Left ventricle myocardium superior (tissue), 1 donor: ENCODE data around the gene MAP4. TPM values are rescaled to one million over a fixed set of nuclear protein-coding genes. Genes with fewer than 3 reads are reported as not detected.
"Not testable (repeated sequence)": the region's sequence is repeated elsewhere in the genome, so short reads cannot be mapped to it uniquely, and the experiment has no call there.

Experiments used
- ATAC-seq: fragments of 200-7000 bp; cut with Tn5 transposase; one replicate; pipeline ENCODE4 v1.9.1; 2020; ENCODE audit warnings: mild to moderate bottlenecking, moderate library complexity
- DNase-seq: peaks from one replicate; pipeline ENCODE4 v3.0.0-alpha.2; 2020
- intact Hi-C: fragments of 100-400 bp; cut with micrococcal nuclease; formaldehyde crosslinking; loops from one replicate; pipeline ENCODE4 v1.11.0; 2022
- total RNA-seq: library from RNA; stranded (reverse); fragmentation: NEBNext Ultra II Directional; extraction: Animal tissue kit (Norgen Biotek cat#: 25700); gene quantifications from one replicate; pipeline ENCODE4 v1.2.1, GENCODE V29; 2021
- donor health status: DM: no; HTN: yes; CAD: no; lungs with severe emphysema.

MAP4 gene
- total RNA-seq, 1 donor from 2014 or later = 680 TPM

DNA sequence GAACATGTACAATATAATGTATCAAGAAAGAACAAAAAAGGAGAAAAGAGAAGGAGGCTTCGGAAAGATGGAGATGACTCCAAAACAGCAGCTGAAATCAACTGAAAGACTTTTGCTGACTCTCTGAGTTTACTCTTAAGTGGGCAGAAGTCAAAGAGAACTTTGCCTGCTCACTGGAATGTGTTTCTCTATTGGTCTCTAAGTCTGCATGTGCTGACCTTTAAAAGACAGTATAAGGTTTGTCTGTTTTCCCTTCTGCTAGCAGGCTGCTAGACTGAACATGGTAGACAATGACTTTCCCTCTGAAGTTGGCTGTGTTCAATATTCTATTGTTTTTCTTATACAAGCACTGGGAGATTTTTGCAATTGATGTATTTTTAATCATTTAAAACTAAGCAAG lies 7.2 kb upstream of the MAP4 start:
- intact Hi-C loops = no loop called here
- ATAC-seq (peak; percentile 69), DNase-seq (no peak)

DNA sequence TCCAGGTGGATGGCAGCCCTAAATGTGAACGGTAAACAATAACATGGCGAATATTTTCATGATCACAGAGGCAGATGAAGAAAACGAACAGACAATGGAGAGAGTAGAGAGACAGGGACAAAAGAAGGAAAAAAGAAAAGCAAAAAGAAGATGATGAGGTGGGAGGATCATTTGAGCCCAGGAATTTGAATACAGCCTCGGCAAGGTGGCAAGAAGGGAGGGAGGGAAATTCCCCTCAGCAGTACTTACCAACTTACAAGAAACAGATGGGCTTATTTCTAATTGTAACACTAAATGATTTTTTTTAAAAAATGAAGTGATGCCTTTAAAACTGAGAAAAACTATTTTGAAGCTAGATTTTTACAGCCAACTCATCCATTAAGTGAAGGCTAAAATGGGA lies 6.0 kb upstream of the MAP4 start:
- ATAC-seq (no peak), DNase-seq (no peak)
- intact Hi-C loops = no loop called here

DNA sequence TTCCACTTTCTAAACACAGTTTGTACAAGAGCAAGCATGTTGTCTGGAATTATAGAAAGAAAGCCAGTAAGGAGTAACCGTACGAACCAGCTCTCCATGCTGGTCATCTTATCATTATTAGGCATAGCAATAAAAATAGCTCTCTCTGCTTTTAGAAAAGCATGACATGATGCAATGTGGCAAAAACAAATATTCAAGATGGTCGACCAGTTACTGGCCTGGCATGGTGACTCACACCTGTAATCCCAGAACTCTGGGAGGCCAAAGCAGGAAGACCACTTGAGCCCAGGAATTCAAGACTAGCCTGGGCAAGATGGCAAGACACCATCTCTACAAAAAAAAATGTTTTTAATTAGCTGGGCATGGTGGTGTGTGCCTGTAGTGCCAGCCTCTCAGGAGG lies 2.6 kb upstream of the MAP4 start:
- peak; percentile 50 for ATAC-seq
- DNase-seq = no peak
- intact Hi-C loops = no loop called here

DNA sequence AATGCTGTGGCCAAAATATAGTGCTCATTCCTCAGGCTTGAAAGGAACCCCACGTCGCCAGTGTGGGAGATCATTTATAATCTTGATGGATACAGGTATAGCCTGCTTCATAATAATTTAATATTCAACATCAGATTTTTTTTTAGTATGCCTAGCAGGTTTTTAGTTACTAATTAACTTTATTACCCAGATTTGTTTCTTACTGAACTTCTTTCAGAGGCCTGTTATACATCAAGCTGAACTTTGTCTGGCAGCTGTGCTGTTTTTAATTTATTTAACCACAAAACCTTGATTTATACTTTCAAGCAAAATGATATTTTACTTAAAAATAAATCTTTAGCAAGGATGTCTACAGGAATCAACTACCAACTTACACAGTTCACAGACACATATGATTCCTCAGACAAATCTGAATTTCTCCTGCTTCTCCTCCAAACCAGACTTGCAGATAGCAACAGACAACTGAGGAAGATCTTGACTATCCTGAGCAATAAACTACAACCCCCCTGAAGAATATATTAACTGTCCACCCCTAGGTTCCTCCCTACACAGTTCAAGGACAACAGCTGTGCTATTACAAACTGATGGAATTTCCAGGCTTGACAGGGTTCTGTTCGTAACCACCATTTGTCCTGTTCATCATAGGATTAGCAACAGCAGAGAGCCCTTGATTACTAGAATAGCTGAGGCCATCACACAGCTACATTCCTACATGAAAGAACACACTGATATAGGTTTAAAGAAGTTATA lies 610 bp downstream of the MAP4 start:
- peak; percentile 3 for ATAC-seq
- intact Hi-C loops = no loop called here
- no peak for DNase-seq

DNA sequence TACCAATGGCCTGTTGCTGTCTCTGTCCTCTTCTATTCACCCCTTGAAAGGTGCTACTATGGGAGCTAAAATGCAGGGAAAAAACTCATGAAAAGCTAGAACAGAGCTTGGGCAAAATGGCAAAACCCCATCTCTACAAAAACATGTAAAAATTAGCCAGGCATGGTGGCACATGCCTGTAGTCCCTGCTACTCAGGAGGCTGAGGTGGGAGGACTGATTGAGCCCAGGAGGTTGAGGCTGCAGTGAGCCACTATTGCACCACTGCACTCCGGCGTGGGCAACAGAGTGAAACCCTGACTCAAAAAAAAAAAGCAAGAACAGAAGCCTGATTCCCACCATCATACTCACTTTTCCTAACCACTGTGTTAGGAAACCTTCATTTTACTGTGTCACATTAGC lies 1.9 kb downstream of the MAP4 start:
- no peak for DNase-seq
- ATAC-seq = no peak
- intact Hi-C loops = no loop called here

DNA sequence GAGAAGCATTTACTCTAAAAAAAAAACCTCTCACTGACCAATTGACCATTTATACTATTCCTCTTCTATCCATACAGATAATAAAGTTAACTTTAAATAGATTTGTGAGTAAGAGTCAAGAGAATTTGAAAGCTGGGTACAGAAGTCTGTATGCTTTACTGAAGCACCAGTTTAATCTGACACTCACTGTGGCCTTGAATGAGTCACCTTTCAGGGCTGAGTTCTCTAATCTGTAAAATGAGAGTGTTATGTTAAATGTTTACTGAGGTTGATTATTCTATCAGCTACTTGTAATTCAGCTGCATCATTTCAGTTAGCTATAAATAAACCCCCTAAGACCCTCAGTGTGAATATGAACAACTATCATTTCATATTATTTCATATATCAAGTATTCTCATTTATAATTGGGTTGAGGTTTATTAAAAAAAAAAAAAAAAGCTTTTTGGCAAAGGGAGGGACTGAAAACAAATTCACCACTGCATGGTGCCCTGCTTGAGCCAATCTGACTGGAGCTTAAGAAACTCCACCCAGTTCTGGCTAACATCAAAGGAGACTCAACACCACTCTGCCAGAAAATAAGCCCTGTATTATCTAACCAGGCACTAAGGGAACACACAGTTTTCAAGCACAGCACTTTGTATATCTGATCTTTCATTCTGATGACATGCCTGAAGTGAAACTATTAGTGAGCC lies 2.8 kb downstream of the MAP4 start:
- intact Hi-C loops = no loop called here
- ATAC-seq (peak; percentile 89), DNase-seq (no peak)

DNA sequence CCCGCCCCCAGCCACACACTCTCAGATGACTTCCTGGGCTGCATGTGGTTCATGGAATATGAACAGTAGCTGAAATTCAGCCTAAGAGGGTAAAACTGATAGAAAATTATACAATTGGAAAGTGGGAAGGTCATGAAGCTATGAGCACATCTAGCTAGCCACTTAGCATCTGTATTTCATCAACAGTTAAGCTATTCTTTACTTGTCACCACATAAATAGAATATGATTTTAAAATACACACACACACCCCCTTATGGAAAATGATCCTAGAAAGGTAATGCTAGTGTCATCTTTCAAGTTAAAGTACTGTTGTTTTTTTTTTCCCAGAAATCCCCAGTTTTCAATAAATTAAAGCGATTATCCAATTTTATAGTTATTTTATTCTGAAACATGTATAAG lies 3.6 kb downstream of the MAP4 start:
- DNase-seq = no peak
- intact Hi-C loops = no loop called here
- ATAC-seq = peak; percentile 30

DNA sequence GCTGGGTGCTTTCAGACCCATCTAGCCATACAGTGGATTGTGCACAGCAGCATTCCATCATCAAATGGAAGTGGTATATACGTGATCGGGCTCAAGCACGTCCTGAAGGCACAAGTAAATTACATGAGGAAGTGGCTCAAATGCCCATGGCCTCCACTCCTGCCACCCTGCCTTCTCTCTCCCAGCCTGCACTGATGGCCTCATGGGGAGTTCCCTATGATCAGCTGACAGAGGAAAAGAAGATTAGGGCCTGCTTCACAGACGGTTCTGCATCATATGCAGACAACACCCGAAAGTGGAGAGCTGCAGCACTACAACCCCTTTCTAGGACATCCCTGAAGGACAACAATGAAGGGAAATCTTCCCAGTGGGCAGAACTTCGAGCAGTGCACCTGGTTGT lies 8.2 kb downstream of the MAP4 start:
- DNase-seq, intact Hi-C loops, ATAC-seq: not testable (repeated sequence)

DNA sequence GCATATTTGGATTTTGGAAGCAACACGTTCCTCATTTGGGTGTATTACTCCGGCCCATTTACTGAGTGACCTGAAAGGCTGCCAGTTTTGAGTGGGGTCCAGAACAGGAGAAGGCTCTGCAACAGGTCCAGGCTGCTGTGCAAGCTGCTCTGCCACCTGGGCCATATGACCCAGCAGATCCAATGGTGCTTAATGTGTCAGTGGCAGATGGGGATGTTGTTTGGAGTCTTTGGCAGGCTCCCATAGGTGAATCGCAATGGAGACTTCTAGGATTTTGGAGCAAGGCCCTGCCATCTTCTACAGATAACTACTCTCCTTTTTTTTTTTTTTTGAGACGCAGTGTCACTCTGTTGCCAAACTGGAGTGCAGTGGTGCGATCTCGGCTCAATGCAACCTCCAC lies 8.9 kb downstream of the MAP4 start:
- DNase-seq, intact Hi-C loops, ATAC-seq: not testable (repeated sequence)

DNA sequence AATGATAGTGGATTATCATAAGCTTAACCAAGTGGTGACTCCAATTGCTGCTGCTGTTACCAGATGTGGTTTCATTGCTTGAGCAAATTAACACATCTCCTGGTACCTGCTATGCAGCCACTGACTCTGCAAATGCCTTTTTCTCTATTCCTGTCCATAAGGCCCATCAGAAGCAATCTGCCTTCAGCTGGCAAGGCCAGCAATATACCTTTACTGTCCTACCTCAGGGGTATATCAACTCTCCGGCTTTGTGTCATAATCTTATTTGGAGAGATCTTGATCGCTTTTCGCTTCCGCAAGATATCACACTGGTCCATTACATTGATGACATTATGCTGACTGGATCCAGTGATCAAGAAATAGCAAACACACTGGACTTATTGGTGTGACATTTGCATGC lies 9.4 kb downstream of the MAP4 start:
- ATAC-seq, DNase-seq, intact Hi-C loops: not testable (repeated sequence)

DNA sequence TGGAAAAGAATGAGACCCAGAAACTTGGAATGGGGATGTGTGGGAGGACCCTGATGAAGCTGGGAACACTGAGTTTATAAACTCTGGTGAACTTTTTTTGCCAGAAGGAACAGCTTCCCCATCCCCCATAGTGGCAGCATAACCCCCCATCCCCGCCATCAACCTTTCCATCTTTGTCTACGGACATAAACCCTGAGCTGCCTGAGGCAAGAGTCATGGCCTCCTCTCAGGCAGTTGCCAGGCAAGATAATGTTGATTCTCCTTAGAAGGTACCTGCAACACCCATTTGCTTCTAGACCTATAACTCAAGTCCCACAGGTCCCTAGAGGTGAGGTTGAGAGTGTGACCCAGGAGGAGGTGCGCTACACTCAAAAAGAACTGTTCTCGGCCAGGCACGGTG lies 11.5 kb downstream of the MAP4 start:
- ATAC-seq (no peak), DNase-seq (no peak)
- intact Hi-C loops = no loop called here

DNA sequence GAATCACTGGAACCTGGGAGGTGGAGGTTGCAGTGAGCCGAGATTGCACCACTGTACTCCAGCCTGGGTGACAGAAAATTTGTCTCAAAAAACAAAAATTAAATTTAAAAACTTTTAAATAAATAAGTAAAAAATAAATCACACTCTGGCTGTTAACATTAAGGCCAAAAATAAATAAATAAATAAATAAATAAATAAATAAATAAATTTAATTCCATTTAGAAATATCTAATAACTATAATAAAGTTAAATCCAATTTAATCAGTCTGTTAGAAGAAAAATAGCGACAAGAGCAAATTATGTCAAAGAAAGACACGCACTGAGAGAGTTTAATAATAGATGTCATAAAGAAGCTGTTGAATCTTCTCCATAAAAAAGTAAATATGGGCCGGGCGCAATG lies 13.4 kb downstream of the MAP4 start:
- no peak for DNase-seq
- ATAC-seq = no peak
- intact Hi-C loops = no loop called here

DNA sequence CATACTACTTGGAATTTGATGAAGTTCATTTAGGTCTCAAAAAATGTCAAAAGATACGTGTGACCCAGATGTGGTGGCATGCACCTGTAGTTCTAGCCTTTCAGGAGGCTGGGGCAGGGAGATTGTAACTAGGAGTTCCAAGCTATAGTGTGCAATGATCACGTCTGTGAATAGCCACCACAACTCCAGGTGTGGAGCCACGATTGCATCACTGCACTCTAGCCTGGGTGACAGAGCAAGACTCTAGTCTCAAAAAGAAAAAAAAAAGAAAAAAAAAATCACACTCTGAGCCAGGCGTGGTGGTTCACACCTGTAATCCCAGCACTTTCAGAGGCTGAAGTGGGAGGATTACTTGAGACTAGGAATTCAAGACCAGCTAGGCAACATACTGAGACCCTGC lies 14.2 kb downstream of the MAP4 start:
- no peak for DNase-seq
- intact Hi-C loops = no loop called here
- no peak for ATAC-seq

DNA sequence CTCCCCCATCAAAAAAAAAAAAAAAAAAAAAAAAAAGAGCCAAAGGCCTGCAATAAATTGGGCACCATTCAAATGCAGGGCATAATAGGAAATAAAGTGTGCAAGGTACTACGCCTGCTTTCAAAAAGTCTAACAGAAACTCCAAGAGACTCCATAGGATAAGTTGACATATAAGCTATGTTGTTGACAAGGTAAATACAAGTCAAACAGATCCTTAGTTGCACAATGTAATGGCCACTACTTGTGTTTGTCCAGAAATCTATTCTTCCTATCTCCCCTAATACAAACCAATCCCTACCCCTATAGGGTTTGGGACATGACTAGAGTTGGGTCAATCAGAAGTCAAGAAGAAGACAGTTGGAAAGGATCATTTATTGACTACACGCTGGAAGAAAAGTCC lies 16.0 kb downstream of the MAP4 start:
- no peak for ATAC-seq
- intact Hi-C loops = no loop called here
- no peak for DNase-seq

DNA sequence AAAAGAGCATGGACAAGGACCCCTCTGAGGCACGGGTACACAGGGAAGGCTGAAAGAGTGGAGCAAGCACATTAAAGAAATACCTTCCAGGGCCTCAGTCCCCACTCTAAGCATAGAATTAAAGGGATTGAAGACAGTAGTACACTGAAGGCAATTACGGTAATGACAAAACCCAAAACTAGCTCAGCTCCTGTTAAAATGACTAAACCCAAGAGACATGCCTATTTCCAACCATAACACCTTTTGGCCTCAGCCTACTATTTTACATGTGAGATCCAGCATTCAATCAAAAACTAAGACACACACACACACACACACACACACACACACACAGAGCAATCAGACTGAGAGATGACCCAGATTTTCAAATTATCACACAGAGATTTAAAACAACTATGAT lies 19.8 kb downstream of the MAP4 start:
- DNase-seq = no peak
- no peak for ATAC-seq
- intact Hi-C loops = no loop called here

DNA sequence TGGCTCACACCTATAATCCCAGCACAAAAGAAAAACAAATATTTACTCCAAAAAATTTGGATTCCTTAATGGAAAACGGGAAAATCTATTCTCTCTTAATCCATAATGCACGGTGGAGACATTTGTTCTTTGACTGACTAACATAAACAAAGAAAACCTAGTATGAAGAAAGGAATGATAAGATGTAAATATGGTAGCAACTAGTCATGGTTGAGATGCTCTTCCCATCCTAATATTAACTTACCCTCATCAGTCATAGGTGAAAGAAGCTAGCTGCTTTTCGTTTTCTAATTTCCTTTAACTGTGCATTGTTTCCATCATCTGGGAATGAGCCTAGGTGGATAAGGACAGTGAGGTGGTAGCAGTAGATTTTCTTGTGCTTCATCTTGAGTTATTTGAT lies 22.0 kb downstream of the MAP4 start:
- intact Hi-C loops = no loop called here
- no peak for DNase-seq
- ATAC-seq = no peak

DNA sequence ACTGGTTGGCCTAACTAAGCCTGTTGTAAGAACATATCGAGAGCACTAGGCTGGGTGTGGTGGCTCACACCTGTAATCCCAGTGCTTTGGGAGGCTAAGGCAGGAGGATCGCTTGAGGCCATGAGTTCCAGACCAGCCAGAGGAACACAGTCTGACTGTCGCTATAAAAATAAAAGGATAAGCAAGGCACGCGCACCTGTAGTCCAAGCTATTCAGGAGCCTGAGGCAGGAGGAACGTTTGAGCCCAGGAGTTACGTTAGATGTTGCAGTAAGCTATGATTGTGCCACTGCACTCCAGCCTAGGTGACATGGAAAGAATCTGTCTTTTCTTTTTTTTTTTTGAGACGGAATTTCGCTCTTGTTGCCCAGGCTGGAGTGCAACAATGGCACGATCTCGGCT lies 24.9 kb downstream of the MAP4 start:
- no peak for ATAC-seq
- DNase-seq = no peak
- intact Hi-C loops = no loop called here

DNA sequence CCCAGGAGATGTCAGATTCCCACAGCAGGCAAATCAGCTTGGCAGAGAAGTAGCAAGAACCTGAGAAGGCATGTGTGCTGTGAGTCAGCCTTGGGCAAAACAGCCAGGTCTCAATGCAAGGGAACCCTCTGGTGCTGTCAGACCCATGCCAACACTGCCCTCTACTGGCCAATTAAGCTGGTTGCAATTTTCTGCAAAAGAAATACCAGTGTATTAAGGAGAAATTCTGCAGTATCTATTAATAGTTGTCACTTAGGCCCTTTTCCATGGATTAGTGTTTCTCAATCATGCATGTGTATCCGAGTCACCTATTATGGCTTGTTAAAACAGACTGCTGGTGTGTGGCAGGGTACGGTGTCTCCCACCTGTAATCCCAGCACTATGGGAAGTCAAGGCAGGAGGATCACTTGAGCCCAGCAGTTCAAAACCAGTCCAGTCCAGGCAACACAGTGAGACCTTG lies 26.2 kb downstream of the MAP4 start:
- ATAC-seq (peak; percentile 92), DNase-seq (peak; percentile 64)
- intact Hi-C loops = loop anchor here (10.0 kb wide), 1 partner anchor 145 kb away; no protein-coding TSS in a partner anchor

DNA sequence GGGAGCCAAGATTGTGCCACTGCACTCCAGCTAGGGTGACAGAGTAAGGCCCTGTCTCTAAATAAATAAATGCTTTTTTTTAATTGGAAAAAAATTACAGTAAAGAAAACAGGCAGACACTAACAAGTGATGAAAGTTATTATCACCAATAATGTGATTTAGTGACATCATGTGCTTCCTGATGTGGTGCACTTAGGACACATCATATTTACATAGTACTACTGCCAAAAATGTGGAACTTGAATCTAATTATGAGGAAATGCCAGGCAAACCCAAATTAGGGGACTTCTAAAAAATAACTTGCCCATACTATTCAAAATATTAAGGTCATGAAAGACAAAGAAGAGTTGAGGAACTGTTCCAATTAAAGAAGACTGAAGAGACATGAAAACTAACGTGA lies 30.8 kb downstream of the MAP4 start:
- ATAC-seq (peak; percentile 8), DNase-seq (no peak)
- intact Hi-C loops = loop anchor here (10.0 kb wide), 1 partner anchor 141 kb away; no protein-coding TSS in a partner anchor

DNA sequence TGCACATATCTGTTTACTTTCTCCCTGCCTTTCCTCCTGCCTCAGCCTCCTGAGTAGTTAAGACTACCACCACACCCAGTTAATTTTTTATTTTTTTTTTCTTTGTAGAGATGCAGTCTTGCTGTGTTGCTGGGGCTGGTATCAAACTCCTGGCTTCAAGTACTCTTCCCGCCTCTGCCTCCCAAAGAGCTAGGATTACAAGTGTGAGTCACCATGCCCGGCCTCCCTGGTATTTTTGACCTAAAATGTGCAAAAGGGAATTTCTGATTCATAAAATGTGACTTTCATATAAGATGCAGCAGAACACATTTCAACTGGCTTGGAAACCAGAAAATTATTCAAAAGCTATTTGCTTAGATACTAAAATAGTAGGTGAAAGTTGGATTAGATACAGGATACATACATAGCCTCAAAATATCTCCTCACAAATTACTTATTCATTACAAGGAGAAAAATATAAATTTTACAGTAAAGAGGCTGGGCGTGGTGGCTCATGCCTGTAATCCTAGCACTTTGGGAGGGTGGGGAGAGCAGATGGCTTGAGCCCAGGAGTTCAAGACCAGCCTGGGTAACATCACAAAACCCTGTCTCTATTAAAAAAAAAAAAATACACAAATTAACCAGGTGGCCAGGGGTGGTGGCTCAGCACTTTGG lies 32.0 kb downstream of the MAP4 start:
- intact Hi-C loops = loop anchor here (10.0 kb wide), 1 partner anchor 139 kb away; no protein-coding TSS in a partner anchor
- ATAC-seq = no peak
- no peak for DNase-seq
